Measurements from ENCODE around the gene CSKMT. TPM values are rescaled to one million over a fixed set of nuclear protein-coding genes. Genes with fewer than 3 reads are reported as not detected.
"Not testable (repeated sequence)": the region's sequence is repeated elsewhere in the genome, so short reads cannot be mapped to it uniquely, and the experiment has no call there.

CSKMT gene
- total RNA-seq, 1 donor from 2014 or later = 21.3 TPM

- no peak for FAIRE-seq
- TF ChIP-seq CTCF (IDR thresholded peaks at IDR 0.05; ENCODE audit: insufficient read depth, low read length, severe bottlenecking) = no peak
- H3K4me3 ChIP-seq (ENCODE audit: low read depth, low read length) = no peak overlapping the region
- DNase-seq (ENCODE audit: low read depth) = no peak
- H3K27me3 ChIP-seq (ENCODE audit: control insufficient read depth, insufficient read depth, low read length) = no peaks in the 10 kb centered on the region
- peaks cover 18% of the 10 kb centered on the region for H3K36me3 ChIP-seq (ENCODE audit: control insufficient read depth, insufficient read depth, low read length)
These were observed 18.1 kb upstream of the CSKMT start for GRCh38 chr11:62646825-62647608.

- TF ChIP-seq CTCF (IDR thresholded peaks at IDR 0.05; ENCODE audit: insufficient read depth, low read length, severe bottlenecking) = no peak
- FAIRE-seq (no peak), DNase-seq (ENCODE audit: low read depth) (no peak)
- H3K36me3 ChIP-seq (ENCODE audit: control insufficient read depth, insufficient read depth, low read length) = peaks cover 18% of the 10 kb centered on the region
- no peak overlapping the region for H3K4me3 ChIP-seq (ENCODE audit: low read depth, low read length)
- no peaks in the 10 kb centered on the region for H3K27me3 ChIP-seq (ENCODE audit: control insufficient read depth, insufficient read depth, low read length)
These were observed 17.5 kb upstream of the CSKMT start for GRCh38 chr11:62647609-62648005.

- H3K36me3 ChIP-seq (ENCODE audit: control insufficient read depth, insufficient read depth, low read length) = peaks cover 18% of the 10 kb centered on the region
- FAIRE-seq = no peak
- DNase-seq (ENCODE audit: low read depth) = no peak
- H3K4me3 ChIP-seq (ENCODE audit: low read depth, low read length) = no peak overlapping the region
- no peaks in the 10 kb centered on the region for H3K27me3 ChIP-seq (ENCODE audit: control insufficient read depth, insufficient read depth, low read length)
- no peak for TF ChIP-seq CTCF (IDR thresholded peaks at IDR 0.05; ENCODE audit: insufficient read depth, low read length, severe bottlenecking)
These were observed 16.7 kb upstream of the CSKMT start for GRCh38 chr11:62648185-62648966.

- no peak for TF ChIP-seq CTCF (IDR thresholded peaks at IDR 0.05; ENCODE audit: insufficient read depth, low read length, severe bottlenecking)
These were observed 16.1 kb upstream of the CSKMT start for GRCh38 chr11:62648967-62649364.

GRCh38 chr11:62649486-62649885 is 15.6 kb upstream of the CSKMT start:
- Histone ChIP-seq H3K4me3 (ENCODE audit: low read depth, low read length) (no peak overlapping the region), H3K36me3 (ENCODE audit: control insufficient read depth, insufficient read depth, low read length) (peaks cover 15% of the 10 kb centered on the region), H3K27me3 (ENCODE audit: control insufficient read depth, insufficient read depth, low read length) (no peaks in the 10 kb centered on the region)
- FAIRE-seq (no peak), DNase-seq (ENCODE audit: low read depth) (no peak)
- TF ChIP-seq CTCF (IDR thresholded peaks at IDR 0.05; ENCODE audit: insufficient read depth, low read length, severe bottlenecking) = no peak

More at GRCh38 chr11:62648967-62649364, 16.1 kb upstream of the CSKMT start:
- Histone ChIP-seq H3K36me3 (ENCODE audit: control insufficient read depth, insufficient read depth, low read length) (peaks cover 18% of the 10 kb centered on the region), H3K27me3 (ENCODE audit: control insufficient read depth, insufficient read depth, low read length) (no peaks in the 10 kb centered on the region), H3K4me3 (ENCODE audit: low read depth, low read length) (no peak overlapping the region)
- FAIRE-seq (no peak), DNase-seq (ENCODE audit: low read depth) (no peak)

GRCh38 chr11:62650283-62650682 is 14.8 kb upstream of the CSKMT start:
- not testable (repeated sequence) for DNase-seq (ENCODE audit: low read depth); FAIRE-seq

More at GRCh38 chr11:62650283-62650682, 14.8 kb upstream of the CSKMT start:
- not testable (repeated sequence) for H3K4me3 ChIP-seq (ENCODE audit: low read depth, low read length); H3K27me3 ChIP-seq (ENCODE audit: control insufficient read depth, insufficient read depth, low read length)
- peaks cover 14% of the 10 kb centered on the region for H3K36me3 ChIP-seq (ENCODE audit: control insufficient read depth, insufficient read depth, low read length)

Data from bronchial epithelial cell (primary cell).